ENCODE measurements around the gene NUDT16L1. TPM values are rescaled to one million over a fixed set of nuclear protein-coding genes. Genes with fewer than 3 reads are reported as not detected.

NUDT16L1 gene
- total and polyA plus RNA-seq, 2 of the 8 experiments (the other 6 are each of a cell fraction or from before 2014, with no cell fraction given), result 34.8 to 77.3 TPM

- TF ChIP-seq CHD7 (IDR thresholded peaks at IDR 0.05; ENCODE audit: insufficient replicate concordance, low read length) (no peak), POLR2AphosphoS5 (IDR thresholded peaks at IDR 0.05; ENCODE audit: low read depth, low read length) (no peak), EGR1 (IDR thresholded peaks at IDR 0.05; ENCODE audit: borderline replicate concordance, low read depth, low read length) (no peak), SUZ12 (IDR thresholded peaks at IDR 0.05; ENCODE audit: low read length) (no peak), RFX5 (IDR thresholded peaks at IDR 0.05; ENCODE audit: borderline replicate concordance, low read depth, low read length) (no peak), RBBP5 (IDR thresholded peaks at IDR 0.05; ENCODE audit: borderline replicate concordance, low read depth, low read length) (no peak), ASH2L (IDR thresholded peaks at IDR 0.05; ENCODE audit: low read length) (no peak), CBX5 (IDR thresholded peaks at IDR 0.05; ENCODE audit: low read depth, low read length) (no peak)
Observed at GRCh38 chr16:4718466-4718865, 25.1 kb downstream of the NUDT16L1 start (continued).

Measured in H1 (cell line).